ENCODE measurements around the gene SERPINB6. TPM values are rescaled to one million over a fixed set of nuclear protein-coding genes. Genes with fewer than 3 reads are reported as not detected.

The SERPINB6 gene
- total and polyA plus RNA-seq, 9 of the 15 experiments (the other 6 are each of a cell fraction or from before 2014, with no cell fraction given) = 86.6 to 211 (median 143) TPM

DNA sequence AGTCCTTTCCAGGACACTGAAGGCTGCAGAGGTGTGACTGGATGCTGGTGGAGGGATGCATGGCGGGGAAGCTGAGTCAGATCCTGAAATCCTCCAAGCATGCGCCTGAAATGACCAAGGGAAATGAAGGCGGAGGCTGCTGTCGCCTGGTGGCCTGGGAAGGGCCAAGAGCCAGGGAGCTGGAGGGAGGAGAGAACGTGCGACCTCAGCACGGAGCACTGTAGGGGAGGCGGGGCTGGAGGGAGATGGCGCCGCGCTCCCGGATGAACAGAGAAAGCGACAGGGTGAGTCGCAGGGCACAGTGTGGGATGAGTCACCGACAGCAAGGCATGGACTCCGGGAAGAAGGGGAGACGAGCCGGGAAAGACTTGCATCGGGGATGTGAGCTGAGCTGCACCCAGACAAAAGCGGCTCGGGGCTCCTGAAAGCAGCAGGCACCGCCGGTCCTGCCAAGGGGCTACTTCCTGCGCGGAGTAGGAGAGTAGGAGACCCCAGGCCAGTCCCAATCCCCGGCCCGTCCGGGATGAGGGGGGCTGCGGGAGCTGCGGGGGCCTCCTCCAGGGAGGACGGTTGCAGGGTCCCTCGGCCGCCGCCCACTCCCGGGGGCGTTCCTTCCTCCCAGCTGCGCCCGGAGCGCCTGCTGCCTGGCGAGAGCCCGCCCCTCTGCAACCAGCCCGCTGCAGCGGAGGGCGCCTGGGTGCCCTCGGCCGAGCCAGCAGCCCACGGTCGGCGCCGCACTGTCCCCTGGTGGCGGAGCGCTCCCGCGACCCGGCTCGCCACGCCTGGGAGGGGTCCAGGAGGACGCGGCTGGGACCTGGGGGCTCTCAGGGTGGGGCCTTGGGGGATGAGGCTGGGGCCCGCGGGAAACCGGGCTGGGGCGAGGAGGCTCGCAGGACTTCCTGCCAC is 17.3 kb upstream of the SERPINB6 start (continued):
- TF ChIP-seq, protein P1, sequence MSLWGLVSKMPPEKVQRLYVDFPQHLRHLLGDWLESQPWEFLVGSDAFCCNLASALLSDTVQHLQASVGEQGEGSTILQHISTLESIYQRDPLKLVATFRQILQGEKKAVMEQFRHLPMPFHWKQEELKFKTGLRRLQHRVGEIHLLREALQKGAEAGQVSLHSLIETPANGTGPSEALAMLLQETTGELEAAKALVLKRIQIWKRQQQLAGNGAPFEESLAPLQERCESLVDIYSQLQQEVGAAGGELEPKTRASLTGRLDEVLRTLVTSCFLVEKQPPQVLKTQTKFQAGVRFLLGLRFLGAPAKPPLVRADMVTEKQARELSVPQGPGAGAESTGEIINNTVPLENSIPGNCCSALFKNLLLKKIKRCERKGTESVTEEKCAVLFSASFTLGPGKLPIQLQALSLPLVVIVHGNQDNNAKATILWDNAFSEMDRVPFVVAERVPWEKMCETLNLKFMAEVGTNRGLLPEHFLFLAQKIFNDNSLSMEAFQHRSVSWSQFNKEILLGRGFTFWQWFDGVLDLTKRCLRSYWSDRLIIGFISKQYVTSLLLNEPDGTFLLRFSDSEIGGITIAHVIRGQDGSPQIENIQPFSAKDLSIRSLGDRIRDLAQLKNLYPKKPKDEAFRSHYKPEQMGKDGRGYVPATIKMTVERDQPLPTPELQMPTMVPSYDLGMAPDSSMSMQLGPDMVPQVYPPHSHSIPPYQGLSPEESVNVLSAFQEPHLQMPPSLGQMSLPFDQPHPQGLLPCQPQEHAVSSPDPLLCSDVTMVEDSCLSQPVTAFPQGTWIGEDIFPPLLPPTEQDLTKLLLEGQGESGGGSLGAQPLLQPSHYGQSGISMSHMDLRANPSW (CRISPR knock-in tag; IDR thresholded peaks at IDR 0.05) = no peak
- TF ChIP-seq, protein P2, sequence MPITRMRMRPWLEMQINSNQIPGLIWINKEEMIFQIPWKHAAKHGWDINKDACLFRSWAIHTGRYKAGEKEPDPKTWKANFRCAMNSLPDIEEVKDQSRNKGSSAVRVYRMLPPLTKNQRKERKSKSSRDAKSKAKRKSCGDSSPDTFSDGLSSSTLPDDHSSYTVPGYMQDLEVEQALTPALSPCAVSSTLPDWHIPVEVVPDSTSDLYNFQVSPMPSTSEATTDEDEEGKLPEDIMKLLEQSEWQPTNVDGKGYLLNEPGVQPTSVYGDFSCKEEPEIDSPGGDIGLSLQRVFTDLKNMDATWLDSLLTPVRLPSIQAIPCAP (CRISPR knock-in tag; IDR thresholded peaks at IDR 0.05; ENCODE audit: borderline replicate concordance) = peak; percentile 81; the same call in 1 of the 2 replicates
- no peak for TF ChIP-seq POU5F1 (IDR thresholded peaks at IDR 0.05; ENCODE audit: borderline replicate concordance, low read depth, low read length, partially characterized antibody)
- TF ChIP-seq KDM5B (IDR thresholded peaks at IDR 0.05; ENCODE audit: insufficient replicate concordance, low read depth, low read length) = peak; percentile 74
- no peak; the same call in 1 of the 2 replicates for TF ChIP-seq MYNN (IDR thresholded peaks at IDR 0.05)
- TF ChIP-seq MYNN (CRISPR knock-in tag; IDR thresholded peaks at IDR 0.05) = no peak
- TF ChIP-seq MEF2D (tag; conservative IDR thresholded peaks at IDR 0.05; ENCODE audit: low read depth) = no peak
- TF ChIP-seq CHCHD3 (CRISPR knock-in tag; IDR thresholded peaks at IDR 0.05) = no peak
- TF ChIP-seq DDX20 (tag; IDR thresholded peaks at IDR 0.05; ENCODE audit: low read depth) = no peak
- no peak for TF ChIP-seq MCM2 (IDR thresholded peaks at IDR 0.05; ENCODE audit: low read depth)
- no peak for TF ChIP-seq NEUROD1 (IDR thresholded peaks at IDR 0.05; ENCODE audit: borderline replicate concordance, low read depth, low read length, partially characterized antibody)
- TF ChIP-seq TAF7 (tag; IDR thresholded peaks at IDR 0.05) = peak; percentile 71
- no peak for TF ChIP-seq LEF1 (IDR thresholded peaks at IDR 0.05)
- TF ChIP-seq YBX1 (IDR thresholded peaks at IDR 0.05) = no peak
- 0 out of 2 replicates have a peak, but pooled peaks have one; percentile 18 for TF ChIP-seq ELF2 (CRISPR knock-in tag; IDR thresholded peaks at IDR 0.05)
- TF ChIP-seq C11orf30 (IDR thresholded peaks at IDR 0.05; ENCODE audit: low read depth) = peak; percentile 80
- no peak for TF ChIP-seq ZNF41 (CRISPR knock-in tag; conservative IDR thresholded peaks at IDR 0.05)
- no peak for TF ChIP-seq ZC3H8 (IDR thresholded peaks at IDR 0.05)
- TF ChIP-seq ZNF140 (CRISPR knock-in tag; IDR thresholded peaks at IDR 0.05) = no peak
- TF ChIP-seq TBL1XR1 (IDR thresholded peaks at IDR 0.05; ENCODE audit: low read length in 2 of 2) = peak; percentile 8 to 10; a peak in 2 of 4 replicates
- TF ChIP-seq, protein P3, sequence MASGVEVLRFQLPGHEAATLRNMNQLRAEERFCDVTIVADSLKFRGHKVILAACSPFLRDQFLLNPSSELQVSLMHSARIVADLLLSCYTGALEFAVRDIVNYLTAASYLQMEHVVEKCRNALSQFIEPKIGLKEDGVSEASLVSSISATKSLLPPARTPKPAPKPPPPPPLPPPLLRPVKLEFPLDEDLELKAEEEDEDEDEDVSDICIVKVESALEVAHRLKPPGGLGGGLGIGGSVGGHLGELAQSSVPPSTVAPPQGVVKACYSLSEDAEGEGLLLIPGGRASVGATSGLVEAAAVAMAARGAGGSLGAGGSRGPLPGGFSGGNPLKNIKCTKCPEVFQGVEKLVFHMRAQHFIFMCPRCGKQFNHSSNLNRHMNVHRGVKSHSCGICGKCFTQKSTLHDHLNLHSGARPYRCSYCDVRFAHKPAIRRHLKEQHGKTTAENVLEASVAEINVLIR (CRISPR knock-in tag; IDR thresholded peaks at IDR 0.05) = no peak
- TF ChIP-seq, protein P4, sequence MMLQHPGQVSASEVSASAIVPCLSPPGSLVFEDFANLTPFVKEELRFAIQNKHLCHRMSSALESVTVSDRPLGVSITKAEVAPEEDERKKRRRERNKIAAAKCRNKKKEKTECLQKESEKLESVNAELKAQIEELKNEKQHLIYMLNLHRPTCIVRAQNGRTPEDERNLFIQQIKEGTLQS (IDR thresholded peaks at IDR 0.05) = peak; percentile 97
- TF ChIP-seq, protein P4 (CRISPR knock-in tag; conservative IDR thresholded peaks at IDR 0.05) = peak; percentile 89
- TF ChIP-seq RBM17 (IDR thresholded peaks at IDR 0.05; ENCODE audit: borderline replicate concordance, low read depth, low read length) = no peak

Measured in K562 (cell line).